HG02938 (cell line): Measurements from ENCODE around the gene KIF26B.

Experiments
- ATAC-seq: cut with Tn5 transposase; IDR thresholded peaks from one replicate; pipeline ENCODE4 v1.9.1; 2021; ENCODE audit warnings: mild to moderate bottlenecking, moderate library complexity; ENCODE audit not compliant: unreplicated experiment

KIF26B gene

DNA sequence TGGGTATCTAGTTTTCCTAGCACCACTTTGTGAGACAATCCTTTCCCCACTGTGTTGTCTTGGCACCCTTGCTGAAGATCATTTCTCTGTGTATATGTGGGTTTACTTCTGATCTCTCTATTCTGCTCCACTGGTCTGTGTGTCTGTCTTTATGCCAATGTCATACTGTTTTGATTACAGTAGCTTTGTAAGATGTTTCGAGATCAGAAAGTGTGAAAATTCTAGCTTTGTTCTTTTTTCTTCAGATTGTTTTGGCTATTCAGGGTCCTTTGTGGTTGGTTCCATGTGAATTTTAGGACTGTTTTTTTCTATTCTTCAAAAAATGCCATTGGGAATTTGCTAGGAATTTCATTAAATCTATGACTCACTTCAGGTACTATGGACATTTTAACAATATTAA is 116.2 kb downstream of the KIF26B start:
- ATAC-seq, result no peak

DNA sequence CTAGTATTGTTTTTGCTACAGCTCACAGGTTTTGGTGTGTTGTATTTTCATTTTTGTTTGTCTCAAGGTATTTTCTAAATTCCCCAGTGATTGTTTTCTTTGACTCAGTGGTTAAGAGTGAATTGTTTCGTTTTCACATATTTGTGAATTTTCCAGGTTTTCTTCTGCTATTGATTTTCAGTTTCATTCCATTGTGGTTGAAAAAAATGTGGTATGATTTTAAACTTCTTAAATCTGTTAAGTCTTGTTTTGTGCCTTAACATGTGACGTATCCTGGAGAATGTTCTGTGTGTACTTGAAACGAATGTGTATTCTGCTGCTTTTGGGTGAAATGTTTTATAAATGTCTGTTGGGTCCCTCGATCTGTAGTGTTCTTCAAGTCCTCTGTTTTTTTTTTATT is 117.9 kb downstream of the KIF26B start:
- no peak for ATAC-seq

DNA sequence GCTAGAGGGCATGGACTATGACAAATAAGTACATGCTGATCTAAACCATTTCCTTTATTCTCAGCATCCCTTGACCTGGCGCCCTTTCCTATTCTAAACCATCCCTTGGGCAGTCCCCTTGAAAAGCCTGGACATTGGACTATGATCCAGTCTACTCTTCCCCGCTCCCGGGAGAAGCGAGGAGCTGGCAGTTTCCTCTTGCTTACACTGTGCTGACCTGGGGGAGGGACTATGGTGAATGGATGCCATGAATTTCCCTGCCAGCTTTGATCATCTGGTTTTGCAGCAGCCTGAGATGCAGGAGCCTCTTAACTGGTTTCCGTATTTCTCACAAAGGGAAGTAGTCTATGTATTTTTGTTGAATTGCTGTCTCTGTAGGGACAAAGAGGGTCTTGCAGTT is 121.7 kb downstream of the KIF26B start:
- ATAC-seq, result no peak

DNA sequence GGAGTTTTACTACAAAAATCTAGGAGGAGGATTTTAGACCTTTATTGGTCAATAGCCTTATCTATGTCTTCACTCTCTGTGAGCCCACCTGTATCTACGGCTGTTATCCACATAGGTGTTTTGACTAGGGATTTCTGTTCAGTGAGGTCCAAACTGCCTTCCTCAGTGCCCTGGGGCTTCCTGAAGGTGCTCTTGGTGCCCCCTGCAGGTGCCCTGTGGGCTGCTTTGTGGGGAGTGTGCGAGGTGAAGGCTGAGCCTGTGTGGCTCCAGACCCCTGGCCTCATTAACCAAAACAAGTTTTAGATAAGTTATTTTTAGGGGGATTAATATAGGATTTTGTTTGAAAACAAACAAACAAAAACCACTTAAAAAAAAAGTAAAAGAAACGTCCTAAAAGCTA is 122.5 kb downstream of the KIF26B start:
- ATAC-seq, result no peak

DNA sequence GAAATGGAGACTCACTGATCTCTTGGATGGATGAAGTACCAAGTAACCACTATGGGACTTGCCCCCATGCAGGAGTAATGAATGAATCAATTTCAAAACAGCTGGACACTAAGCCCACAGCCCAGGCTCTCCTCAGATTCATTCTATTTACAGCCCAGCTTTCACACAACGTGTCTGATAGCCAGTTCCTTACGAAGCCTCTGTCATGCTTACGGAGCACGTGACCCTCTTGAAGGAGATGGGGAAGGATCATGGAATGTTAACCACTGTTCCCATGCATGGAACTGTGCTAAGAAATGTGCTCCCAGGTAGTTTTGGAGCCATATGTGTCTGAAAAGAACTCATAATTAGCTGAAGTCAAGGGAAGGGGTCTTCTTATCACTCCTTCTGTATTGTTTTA is 124.1 kb downstream of the KIF26B start:
- no peak for ATAC-seq

DNA sequence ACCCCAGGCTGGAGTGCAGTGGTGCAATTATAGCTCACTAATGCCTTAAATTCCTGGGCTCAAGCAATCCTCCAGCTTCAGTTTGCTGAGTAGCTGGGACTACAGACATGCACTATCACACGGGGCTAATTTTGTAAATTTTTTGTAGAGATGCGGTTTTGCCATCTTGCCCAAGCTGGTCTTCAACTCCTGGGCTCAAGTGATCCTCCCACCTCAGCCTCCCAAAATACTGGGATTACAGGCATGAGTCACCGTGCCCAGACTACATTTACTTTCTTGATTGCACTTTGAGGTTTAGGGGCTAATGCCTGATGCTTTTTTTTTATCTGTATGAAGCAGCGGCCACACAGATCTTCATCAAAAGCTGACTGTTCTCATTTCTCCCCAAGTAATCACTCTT is 124.6 kb downstream of the KIF26B start:
- ATAC-seq, result no peak

DNA sequence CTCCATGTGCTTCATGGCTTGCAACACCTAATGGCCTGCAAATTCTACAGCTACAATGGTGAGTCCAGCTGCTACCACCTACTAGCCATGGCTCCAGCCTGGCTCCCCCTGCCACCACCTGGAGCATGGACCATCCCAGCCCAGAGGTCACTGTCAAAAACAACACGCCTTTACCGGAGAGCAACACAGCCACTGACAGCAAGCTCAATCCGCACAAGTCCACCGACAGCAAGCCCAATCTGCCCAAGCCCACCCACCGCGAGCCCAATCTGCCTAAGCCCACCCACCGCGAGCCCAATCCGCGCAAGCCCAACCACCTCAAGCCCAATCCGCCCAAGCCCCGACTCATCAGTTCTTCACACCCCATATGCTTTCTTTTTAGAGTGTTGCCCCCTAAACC is 128.2 kb downstream of the KIF26B start:
- no peak for ATAC-seq

DNA sequence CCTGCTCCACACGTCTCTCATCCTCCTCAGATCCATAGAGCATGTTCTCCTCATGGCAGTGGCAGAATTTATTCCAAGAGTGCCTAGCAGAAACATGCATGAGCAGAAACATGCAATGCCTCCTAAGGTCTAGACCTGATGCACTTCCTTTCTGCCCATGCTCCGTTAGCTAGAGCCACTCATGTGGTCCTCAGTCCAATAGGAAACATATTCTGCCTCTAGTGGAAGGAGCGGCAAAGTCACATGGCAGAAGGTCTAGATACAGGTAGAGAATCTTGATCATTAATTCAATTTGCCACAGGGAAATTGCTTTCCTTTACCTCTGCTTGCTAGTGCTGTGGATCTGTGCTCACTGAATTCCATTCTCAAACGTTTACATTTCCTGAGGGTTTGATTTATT is 130.4 kb downstream of the KIF26B start:
- no peak for ATAC-seq

DNA sequence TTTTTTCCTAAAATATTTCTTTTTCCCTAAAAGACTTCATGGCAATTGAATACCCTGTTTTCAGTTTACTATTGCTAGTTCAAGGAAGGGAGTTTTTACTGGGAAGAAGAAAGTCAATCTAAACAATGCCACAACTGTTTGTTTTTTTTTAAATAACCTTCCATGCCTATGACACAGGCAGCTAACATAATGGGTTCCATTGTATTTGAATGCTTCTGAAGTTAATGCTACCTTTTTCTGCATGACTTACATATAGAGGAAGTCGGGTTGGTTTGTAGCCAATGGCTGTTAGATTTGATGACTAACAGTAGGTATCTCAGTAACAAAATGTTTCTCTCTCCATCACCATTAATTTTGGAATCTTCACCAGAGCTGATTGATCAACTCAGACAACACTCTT is 134.0 kb downstream of the KIF26B start:
- ATAC-seq, result no peak

DNA sequence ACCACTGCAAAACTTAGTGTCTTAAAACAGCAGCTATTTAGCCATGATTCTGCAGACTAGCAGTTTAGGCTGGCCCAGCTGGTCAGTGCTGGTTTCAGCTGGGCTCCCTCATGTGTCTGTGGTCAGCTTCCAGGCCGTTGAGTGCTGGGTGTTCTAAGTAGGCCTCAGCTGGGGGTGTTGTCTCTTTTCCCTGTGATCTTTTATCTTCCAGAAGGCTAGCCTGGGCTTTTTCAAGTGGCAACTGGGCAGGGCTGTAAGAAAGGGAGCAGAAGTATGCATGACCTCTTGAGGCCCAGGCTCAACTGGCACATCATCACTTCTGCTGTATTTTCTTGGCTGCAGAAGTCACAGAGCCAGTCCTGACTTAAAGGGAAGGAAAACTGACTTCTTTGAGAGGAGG is 136.1 kb downstream of the KIF26B start:
- ATAC-seq, result no peak

DNA sequence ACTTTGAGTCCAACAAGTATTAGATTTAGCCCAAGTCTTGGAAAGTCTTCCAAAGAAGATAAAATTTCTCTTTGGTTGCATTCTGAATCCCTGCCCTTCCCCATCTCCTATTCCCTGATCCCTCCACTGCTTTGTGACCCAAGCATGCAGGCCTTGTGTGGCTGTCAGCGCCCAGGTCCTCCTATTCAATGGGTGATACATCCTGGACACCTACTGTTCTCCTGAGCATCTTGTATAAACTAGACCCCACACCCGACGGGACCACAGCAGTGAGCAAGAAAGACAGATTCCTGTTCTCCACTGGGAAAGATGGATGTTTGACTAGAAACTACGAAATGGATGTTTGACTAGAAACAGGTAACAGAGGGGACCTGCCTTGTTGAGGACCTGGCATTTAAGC is 136.6 kb downstream of the KIF26B start:
- ATAC-seq, result no peak

DNA sequence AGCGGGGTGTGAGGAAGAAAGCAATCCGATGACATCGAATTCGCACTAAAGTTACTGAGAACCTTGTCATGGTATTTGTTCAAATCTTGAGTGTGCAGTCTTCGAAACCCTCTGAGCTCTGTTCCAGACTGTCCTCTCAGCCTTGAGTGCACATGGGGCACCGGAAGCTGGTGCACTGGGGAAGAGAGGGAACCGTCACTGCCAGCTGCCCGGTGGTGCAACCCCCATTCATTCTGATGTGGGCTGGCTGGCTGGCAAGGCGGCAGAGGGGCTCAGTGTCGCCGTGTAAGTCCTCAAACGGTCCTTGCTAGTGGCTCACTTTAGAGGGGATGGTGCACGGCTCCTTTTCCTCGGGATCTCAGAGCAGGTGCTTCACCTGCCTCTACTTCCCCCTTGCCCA is 137.4 kb downstream of the KIF26B start:
- no peak for ATAC-seq

DNA sequence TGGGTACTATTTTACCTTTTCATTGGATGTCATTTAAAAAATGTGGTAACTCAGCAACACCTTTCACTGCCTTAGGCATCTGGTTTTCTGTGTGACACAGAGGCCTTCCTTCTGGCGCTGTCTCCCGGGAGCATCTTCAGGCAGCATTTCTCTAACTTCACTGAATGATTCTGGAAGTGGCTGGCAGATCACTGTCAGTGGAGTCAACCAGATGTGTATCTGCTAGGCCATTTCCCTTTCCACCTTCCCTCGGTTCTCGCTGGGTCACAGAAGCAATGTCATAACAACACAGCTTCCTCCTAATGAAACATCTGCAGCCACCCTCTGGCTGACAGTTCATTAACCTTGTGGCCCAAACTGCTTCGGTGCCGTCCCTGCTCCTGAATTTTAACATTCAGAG is 137.8 kb downstream of the KIF26B start:
- no peak for ATAC-seq

DNA sequence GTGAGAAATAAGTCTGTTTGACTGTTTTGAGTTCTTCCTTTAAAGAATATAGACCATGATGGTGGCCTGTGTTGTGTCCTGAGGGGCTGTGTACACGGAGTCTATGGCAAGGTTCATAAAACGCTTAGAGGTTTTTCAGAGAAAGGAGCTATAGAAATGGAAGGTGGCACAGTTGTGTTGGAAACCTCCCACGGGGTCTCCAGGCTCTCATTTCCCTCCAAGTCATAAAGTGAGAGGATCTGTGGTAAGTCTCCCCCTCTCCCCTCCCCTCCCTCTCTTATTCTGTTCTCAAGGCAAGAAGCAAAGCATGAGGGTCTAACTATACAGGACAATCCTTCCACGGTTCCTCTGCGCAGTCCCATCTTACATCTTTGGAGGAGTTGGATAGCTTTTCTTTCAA is 139.2 kb downstream of the KIF26B start:
- no peak for ATAC-seq

DNA sequence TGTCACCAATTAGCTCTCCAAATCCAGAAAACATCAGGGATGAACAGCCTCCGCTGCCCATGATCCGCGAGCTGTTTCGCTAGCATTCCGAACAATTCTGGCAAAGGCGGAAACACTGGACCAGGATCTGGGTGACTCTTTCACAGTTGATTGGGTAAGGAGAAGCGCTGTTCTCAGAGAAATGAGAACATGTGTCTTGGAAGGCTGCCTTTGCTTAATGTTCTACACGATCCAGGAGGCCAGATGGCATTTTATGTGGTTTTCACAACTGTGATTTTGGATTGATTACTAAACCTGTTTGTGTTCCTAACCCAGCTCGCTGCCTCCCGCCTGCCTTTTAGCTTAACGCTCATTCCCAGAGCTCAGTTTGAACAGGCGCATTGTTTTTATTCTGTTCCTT is 144.0 kb downstream of the KIF26B start:
- ATAC-seq, result no peak

DNA sequence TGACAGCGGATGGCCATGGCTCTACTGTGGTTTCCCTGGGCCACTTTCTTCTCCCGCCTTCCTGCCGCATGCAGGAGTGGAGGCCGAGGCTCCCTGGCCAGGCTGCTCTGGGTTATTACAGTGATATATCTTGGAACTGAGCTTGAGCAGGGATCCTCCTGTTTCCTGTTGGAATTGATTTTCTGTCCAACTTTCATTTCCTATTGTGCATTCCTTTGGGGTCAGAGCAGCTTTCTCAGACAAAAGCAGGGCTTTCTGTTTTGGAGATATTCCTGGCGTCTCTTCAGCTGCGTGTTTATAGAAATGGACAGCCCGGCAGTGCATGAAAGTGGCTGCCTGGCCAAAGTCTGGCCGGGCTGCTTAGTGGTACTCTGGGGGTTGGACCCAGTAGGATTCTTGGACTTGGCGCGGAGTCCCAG is 146.4 kb downstream of the KIF26B start:
- no peak for ATAC-seq

DNA sequence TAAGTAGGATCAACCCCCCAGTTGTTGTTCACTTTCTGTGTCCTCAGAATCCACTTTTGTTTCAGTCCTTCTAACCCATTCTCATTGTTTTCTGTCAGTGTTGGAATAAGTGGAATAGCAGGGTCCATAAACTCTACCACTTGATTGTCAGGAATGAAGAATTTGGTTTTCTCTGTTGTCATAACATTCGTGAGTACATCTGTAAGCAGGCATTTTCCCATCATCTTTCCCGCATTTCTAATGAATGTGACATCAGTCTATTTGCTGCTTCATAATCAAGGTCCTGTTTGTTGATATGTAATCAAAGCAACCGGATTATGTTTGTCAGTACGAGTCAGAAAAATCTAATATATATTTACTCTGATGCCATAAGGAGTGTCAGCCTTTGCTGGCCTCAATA is 147.1 kb downstream of the KIF26B start:
- ATAC-seq, result no peak

DNA sequence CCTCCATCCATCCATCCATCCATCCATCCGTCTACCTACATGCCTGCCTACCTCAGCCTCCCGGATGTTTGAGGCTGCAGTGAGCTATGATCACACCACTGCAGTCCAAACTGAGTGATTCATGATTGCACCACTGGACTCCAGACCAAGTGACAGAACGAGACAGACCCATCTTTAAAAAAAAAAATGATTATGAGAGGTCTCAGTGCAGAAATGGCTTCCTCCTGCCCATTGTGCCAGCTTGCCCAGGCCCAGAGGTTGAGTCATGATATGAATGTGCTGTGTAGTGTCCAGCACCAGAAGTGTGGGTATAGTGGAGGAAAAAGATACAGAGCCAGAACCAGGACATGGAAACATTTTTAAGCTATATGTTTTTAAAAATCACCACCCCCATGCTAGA is 149.9 kb downstream of the KIF26B start:
- ATAC-seq, result no peak

DNA sequence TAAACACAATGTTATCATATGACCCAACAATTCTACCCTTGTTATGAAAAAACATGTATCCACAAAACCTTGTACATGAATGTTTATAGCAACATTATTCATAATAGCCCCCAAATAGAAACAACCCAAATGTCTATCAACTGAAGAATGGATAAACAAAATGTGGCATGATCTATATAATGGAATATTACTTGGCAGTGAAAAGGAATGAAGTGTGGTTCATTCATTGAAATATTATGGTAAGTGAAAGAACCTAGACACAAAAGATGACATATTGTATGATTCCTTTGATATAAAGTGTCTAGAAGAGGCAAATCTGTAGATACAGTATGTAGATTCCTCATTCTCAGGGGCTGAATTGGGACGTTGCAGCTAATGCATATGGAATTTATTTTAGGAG is 151.2 kb downstream of the KIF26B start:
- ATAC-seq, result no peak

DNA sequence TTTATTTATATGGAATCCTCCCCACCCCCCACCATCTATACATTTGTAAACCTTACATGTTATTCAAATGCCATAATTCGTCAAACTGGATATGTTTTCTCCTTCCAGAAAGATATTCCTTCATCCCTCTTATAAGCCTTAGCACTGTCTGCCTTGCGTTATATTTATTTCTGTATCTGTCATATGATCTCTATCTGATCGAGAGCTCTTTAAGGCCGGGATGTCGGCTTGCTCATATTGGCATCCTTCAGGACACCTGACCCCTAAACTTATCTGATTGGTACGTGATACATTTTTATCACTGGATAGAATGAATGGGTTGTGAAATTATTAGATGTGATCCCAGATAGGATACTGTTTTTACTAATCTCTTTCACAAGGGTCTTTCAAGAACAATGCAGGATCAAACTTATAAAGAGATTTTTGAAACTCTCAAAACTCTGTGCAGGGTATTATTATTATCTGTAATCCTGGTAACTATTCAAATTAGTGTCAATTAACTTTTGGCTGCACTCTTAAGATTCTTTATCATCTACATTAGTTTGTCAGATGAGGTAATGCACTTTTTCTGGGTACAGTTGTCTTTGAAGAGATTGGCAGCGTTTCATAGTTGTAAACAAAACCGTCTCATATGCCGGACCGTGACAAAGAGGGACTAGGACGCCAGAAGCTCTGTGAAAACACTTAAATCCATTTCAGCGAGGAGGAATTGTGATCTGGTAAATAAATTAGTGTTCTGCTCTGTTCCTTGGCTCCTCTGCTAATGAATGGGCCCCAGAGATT is 152.0 kb downstream of the KIF26B start:
- no peak for ATAC-seq

DNA sequence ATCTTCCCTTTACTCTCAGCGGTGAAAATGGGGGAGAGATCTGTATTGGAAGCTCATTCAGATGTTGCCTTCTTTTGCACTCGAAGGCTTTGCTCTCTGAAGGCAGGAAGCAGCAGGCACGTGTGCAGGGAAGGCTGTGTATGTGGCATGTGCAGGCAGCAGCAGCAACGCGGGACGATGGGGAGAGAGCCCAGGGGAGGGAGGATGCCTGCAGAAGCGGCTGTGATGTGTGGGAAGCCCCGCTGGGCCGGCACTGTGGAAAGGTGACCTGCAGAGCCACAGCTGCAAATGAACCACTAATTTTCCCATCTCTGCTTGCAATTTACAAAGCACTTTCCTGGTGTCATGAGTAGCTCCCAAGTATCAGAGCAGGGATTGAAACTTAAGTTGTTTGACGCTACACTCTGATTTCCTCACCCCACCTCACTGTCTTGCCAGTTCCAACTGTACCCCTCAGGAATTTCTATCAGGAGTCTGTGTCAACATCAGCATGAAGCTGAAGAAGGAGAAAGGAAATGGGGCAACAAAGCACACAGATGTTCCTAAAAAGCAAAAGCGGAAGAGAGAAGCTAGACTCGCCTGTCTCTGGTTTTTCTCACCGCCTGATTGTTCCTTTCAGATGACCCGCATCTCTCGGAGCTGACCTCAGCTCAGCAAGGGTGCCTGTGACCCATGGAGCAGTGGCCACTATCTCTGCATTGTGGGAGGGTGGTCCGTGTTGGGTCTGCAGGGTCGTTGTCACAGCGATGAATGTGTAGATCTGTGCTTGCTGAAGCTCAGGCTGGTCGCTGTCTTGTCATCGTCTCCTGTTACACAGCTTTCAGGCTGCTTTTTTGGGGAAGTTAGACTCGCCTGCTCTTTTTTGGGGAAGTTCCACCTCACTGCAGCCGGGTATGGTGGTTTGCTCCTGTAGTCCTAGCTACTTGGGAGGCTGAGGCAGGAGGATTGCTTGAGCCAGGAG is 156.1 kb downstream of the KIF26B start:
- peak; percentile 72 for ATAC-seq

DNA sequence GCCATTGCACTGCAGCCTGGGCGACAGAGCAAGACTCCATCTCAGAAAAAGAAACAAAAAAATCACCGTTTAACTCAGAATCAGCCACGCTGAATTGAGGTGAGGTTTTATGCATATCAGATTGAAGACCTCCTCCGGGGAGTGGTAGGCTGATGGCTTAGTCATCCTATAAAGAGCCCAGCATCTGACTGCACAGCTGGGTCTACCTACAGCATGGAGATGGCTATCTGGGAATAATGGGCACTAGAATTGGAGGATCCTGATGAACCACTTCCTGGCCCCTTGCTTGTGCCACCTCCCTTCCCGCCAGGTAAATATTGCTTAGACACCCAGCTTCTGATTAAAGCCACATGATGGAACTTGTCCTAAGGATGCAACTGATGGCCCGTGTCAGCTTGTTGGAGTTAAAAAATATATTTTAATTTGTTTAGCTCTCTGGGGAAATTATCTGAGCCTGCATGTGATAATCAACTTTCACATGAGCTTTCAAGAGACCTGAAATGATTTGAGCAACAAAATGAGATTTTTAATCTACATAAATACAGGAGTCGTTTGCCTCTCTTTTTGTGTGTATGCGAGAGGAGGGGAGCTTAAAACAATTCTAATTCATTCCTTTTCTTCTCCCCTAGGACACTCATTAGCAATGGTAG is 157.2 kb downstream of the KIF26B start:
- no peak for ATAC-seq
